ENCODE data around the gene SH3BP1. TPM values are rescaled to one million over a fixed set of nuclear protein-coding genes. Genes with fewer than 3 reads are reported as not detected.

SH3BP1 gene
- total and polyA plus RNA-seq, 9 of the 15 experiments (the other 6 are each of a cell fraction or from before 2014, with no cell fraction given), result 0.10 to 36.2 (median 10.4) TPM

DNA sequence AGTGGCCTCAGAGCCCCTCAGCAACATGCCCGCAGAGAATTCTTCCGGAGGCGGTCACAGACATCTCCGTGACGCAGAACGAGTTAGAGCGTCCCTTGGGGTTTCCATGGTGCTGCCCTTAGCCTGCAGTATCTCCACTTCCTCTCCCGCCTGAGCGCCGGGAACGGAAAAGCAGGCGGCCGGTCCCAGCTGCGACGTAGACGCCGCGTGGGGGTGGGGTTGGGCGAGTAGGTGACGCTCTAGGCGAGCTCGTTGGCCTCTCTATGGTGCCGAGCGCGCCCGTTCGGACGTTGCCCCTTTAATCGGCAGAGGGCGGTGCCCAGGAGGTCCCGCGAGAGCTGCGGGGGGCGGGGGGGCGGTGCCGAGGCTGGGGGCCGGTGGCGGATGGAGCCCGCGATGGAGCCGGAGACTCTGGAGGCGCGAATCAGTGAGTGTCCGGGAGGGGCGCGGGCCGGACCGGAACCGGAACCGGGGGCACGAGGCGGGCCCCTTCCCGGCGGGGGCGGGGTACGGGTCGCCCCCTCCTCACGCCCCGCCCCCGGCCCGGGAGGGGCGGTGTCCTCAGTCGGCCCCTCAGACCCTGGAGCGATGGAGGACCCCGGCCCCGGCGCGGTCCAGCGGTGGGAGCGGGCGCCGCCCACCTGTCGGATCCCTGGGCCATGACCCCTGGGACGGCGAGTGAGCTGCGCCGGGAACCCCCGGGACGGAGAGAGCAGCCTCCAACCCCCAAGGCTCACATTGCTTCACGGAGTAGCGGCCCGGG is 30.8 kb upstream of the SH3BP1 start, which contains the start of gene GGA1 (continued):
- TF ChIP-seq, protein P1, sequence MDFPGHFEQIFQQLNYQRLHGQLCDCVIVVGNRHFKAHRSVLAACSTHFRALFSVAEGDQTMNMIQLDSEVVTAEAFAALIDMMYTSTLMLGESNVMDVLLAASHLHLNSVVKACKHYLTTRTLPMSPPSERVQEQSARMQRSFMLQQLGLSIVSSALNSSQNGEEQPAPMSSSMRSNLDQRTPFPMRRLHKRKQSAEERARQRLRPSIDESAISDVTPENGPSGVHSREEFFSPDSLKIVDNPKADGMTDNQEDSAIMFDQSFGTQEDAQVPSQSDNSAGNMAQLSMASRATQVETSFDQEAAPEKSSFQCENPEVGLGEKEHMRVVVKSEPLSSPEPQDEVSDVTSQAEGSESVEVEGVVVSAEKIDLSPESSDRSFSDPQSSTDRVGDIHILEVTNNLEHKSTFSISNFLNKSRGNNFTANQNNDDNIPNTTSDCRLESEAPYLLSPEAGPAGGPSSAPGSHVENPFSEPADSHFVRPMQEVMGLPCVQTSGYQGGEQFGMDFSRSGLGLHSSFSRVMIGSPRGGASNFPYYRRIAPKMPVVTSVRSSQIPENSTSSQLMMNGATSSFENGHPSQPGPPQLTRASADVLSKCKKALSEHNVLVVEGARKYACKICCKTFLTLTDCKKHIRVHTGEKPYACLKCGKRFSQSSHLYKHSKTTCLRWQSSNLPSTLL (IDR thresholded peaks at IDR 0.05), result no peak
- no peak for TF ChIP-seq ZNF316 (IDR thresholded peaks at IDR 0.05)
- peak; percentile 65; the same call in 1 of the 2 replicates for TF ChIP-seq SMAD4 (CRISPR knock-in tag; conservative IDR thresholded peaks at IDR 0.05)
- peak in 1 of 2 experiments; percentile 79; a peak in 2 of 4 replicates for TF ChIP-seq HDAC1 (IDR thresholded peaks at IDR 0.05)
- TF ChIP-seq ZNF717 (CRISPR knock-in tag; IDR thresholded peaks at IDR 0.05), result no peak
- TF ChIP-seq, protein P2, sequence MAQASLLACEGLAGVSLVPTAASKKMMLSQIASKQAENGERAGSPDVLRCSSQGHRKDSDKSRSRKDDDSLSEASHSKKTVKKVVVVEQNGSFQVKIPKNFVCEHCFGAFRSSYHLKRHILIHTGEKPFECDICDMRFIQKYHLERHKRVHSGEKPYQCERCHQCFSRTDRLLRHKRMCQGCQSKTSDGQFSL (CRISPR knock-in tag; IDR thresholded peaks at IDR 0.05), result no peak
- TF ChIP-seq, protein P2 (tag; IDR thresholded peaks at IDR 0.05), result no peak
- TF ChIP-seq, protein P3, sequence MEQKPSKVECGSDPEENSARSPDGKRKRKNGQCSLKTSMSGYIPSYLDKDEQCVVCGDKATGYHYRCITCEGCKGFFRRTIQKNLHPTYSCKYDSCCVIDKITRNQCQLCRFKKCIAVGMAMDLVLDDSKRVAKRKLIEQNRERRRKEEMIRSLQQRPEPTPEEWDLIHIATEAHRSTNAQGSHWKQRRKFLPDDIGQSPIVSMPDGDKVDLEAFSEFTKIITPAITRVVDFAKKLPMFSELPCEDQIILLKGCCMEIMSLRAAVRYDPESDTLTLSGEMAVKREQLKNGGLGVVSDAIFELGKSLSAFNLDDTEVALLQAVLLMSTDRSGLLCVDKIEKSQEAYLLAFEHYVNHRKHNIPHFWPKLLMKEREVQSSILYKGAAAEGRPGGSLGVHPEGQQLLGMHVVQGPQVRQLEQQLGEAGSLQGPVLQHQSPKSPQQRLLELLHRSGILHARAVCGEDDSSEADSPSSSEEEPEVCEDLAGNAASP (IDR thresholded peaks at IDR 0.05), result no peak
- peak; percentile 99 for TF ChIP-seq FOXP1 (CRISPR knock-in tag; IDR thresholded peaks at IDR 0.05)
- TF ChIP-seq GATA2 (CRISPR knock-in tag; IDR thresholded peaks at IDR 0.05), result no peak
- TF ChIP-seq ZNF121 (CRISPR knock-in tag; conservative IDR thresholded peaks at IDR 0.05), result no peak
- no peak for TF ChIP-seq CAMTA2 (CRISPR knock-in tag; conservative IDR thresholded peaks at IDR 0.05)
- peak; percentile 78 for TF ChIP-seq RBBP5 (IDR thresholded peaks at IDR 0.05; ENCODE audit: borderline replicate concordance, insufficient read depth, low read length, poor library complexity, severe bottlenecking)
- TF ChIP-seq POLR2AphosphoS2 (IDR thresholded peaks at IDR 0.05; ENCODE audit: low read length), result no peak
- TF ChIP-seq ESRRB (CRISPR knock-in tag; IDR thresholded peaks at IDR 0.05; ENCODE audit: borderline replicate concordance), result no peak
- TF ChIP-seq, protein P4, sequence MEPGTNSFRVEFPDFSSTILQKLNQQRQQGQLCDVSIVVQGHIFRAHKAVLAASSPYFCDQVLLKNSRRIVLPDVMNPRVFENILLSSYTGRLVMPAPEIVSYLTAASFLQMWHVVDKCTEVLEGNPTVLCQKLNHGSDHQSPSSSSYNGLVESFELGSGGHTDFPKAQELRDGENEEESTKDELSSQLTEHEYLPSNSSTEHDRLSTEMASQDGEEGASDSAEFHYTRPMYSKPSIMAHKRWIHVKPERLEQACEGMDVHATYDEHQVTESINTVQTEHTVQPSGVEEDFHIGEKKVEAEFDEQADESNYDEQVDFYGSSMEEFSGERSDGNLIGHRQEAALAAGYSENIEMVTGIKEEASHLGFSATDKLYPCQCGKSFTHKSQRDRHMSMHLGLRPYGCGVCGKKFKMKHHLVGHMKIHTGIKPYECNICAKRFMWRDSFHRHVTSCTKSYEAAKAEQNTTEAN (CRISPR knock-in tag; IDR thresholded peaks at IDR 0.05), result no peak
- TF ChIP-seq LEF1 (IDR thresholded peaks at IDR 0.05), result no peak
- TF ChIP-seq TARDBP (IDR thresholded peaks at IDR 0.05), result 0 out of 2 replicates have a peak, but pooled peaks have one; percentile 43
- TF ChIP-seq ERF (CRISPR knock-in tag; IDR thresholded peaks at IDR 0.05), result no peak
- TF ChIP-seq, protein P5, sequence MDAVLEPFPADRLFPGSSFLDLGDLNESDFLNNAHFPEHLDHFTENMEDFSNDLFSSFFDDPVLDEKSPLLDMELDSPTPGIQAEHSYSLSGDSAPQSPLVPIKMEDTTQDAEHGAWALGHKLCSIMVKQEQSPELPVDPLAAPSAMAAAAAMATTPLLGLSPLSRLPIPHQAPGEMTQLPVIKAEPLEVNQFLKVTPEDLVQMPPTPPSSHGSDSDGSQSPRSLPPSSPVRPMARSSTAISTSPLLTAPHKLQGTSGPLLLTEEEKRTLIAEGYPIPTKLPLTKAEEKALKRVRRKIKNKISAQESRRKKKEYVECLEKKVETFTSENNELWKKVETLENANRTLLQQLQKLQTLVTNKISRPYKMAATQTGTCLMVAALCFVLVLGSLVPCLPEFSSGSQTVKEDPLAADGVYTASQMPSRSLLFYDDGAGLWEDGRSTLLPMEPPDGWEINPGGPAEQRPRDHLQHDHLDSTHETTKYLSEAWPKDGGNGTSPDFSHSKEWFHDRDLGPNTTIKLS (IDR thresholded peaks at IDR 0.05; ENCODE audit: borderline replicate concordance, low read depth), result peak; percentile 94
